Measurements from ENCODE around the gene MEG3. TPM values are rescaled to one million over a fixed set of nuclear protein-coding genes. Genes with fewer than 3 reads are reported as not detected.

MEG3 gene
- total and polyA plus RNA-seq, 2 donors (not counting 3 experiments of a cell fraction or from before 2014, with no cell fraction given): 378 to 508 TPM

- H3K36me3 ChIP-seq (ENCODE audit: control insufficient read depth in 2 of 2, extremely low read depth in 1 of 2, insufficient read depth in 2 of 2, low read length in 2 of 2): peaks cover 3 to 18% of the 10 kb centered on the region in 2 experiments
- H3K4me1 ChIP-seq (ENCODE audit: control insufficient read depth, extremely low read depth, insufficient read depth, low read length): no peaks in the 10 kb centered on the region
- no peaks in the 10 kb centered on the region for H4K20me1 ChIP-seq (replicated peaks; ENCODE audit: control insufficient read depth, extremely low read depth, insufficient read depth, low read length)
- peak; percentile 18 for DNase-seq (ENCODE audit: low read depth, low spot score)
- peaks cover 0 to 4% of the 10 kb centered on the region in 2 experiments for H3K27me3 ChIP-seq (ENCODE audit: control insufficient read depth in 2 of 2, insufficient read depth in 2 of 2, low read length in 2 of 2)
- no TSS peak for BruUV-seq (replicated peaks)
- H2AFZ ChIP-seq (ENCODE audit: low read depth, low read length): peak overlapping the region; percentile 11
- H3K27ac ChIP-seq (ENCODE audit: insufficient read depth, low read depth, low read length): peak overlapping the region; percentile 50
- H3K9me3 ChIP-seq (replicated peaks; ENCODE audit: control insufficient read depth, insufficient read depth, low read length): no peaks in the 10 kb centered on the region
- ChIA-PET CTCF (interaction anchor here (0.6 to 2.1 kb wide), 16 partner anchors 117 to 444 kb away, joined by 3 to 16 read pairs (median 5); no protein-coding TSS in a partner anchor), POLR2A (interaction anchor here (0.7 to 1.6 kb wide), 2 partner anchors 118 to 163 kb away, joined by 3 to 5 read pairs; no protein-coding TSS in a partner anchor)
- TF ChIP-seq GATA2 (IDR thresholded peaks at IDR 0.05; ENCODE audit: insufficient read depth, insufficient read length, low read depth, low read length): no peak
- no peak for TF ChIP-seq JUN (IDR thresholded peaks at IDR 0.05; ENCODE audit: borderline replicate concordance, insufficient read depth, insufficient read length, low read depth)
- peak in 1 of 2 donors; percentile 78 for TF ChIP-seq CTCF (IDR thresholded peaks at IDR 0.05; ENCODE audit: extremely low read depth in 1 of 2, insufficient read depth in 1 of 2, low read depth in 1 of 2, low read length in 2 of 2)
- TF ChIP-seq MAX (IDR thresholded peaks at IDR 0.05; ENCODE audit: insufficient read depth, insufficient read length): no peak
- no peak for TF ChIP-seq POLR2AphosphoS5 (IDR thresholded peaks at IDR 0.05; ENCODE audit: insufficient read depth, low read depth, low read length)
- no peak for TF ChIP-seq EZH2 (IDR thresholded peaks at IDR 0.05; ENCODE audit: borderline replicate concordance, low read depth, low read length, severe bottlenecking)
- H3K9me1 ChIP-seq (replicated peaks; ENCODE audit: control insufficient read depth, extremely low read depth, insufficient read depth, low read length): no peaks in the 10 kb centered on the region
- dilution Hi-C loops (cut with MboI; ENCODE audit: extremely low pct_ligation_motif_present, low sequenced_read_pairs): no loop called here
- H3K79me2 ChIP-seq (ENCODE audit: control insufficient read depth, insufficient read depth, low read length): peaks cover 28% of the 10 kb centered on the region
- FAIRE-seq: no peak
- intact Hi-C loops (cut with micrococcal nuclease): loop anchor here (1.0 kb wide), 2 partner anchors 164 to 442 kb away; no protein-coding TSS in a partner anchor
- peak overlapping the region; percentile 65 for H3K4me2 ChIP-seq (ENCODE audit: insufficient read depth, low read length)
- peak overlapping the region; percentile 83 for H3K9ac ChIP-seq (replicated peaks; ENCODE audit: extremely low read depth, insufficient read depth, low read length)
- peak overlapping the region; percentile 67 to 80 (median 78) for H3K4me3 ChIP-seq (replicated peaks in 1 of 3; ENCODE audit: insufficient read depth in 1 of 3, low read depth in 1 of 3, low read length in 3 of 3)
These were observed 1.4 kb downstream of the MEG3 start for GRCh38 chr14:100827101-100828021.
